ENCODE data around the gene WNT5B.

Gene WNT5B

DNA sequence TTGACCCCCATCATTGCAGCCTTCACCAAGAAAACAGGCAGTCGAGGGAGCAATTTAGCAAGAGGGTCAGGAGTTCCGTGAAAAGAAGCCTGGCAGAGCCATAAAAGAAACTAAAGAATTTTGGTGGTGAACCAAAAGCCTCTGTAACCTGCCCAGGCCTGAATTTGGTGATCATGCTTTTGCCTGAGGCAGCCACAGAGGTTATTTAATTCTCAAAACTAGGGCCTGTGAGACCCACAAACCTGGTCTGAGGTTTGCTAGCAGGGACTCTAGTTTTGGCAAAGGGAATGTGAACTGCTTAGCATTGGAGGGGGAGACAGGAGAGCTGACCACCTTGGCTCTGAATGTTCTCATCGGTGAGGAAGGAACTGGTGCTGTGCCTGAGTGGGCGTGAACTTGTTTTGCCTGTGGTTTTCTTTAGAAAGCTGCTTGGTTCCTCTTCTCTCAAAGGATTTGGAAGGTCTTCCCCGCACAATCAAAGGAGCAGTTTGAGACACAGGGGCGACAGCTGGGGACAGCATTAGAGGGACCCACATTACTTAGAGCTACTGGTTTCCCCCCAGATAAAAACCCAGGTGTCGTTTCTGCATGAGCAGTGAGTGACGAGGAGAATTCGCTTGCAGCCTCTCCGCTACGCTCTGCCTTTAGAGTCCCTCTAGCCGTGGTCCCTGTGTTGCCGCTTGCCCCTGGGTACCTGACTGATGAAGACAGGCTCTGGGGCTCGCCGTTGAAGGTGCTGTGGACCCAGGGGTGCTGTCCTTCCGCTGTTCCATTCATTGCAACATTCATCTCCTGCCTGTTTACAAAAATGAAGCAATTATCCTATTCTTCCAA, 12.6 kb upstream of the WNT5B start:
- TF ChIP-seq CTCF (conservative IDR thresholded peaks at IDR 0.05; ENCODE audit: low read depth, low read length): no peak
- DNase-seq (ENCODE audit: low read depth): no peak
- H3K4me3 ChIP-seq (ENCODE audit: low read depth, low read length): no peak overlapping the region

- no peak for DNase-seq (ENCODE audit: low read depth)
- no peak overlapping the region for H3K4me3 ChIP-seq (ENCODE audit: low read depth, low read length)
- no peak for TF ChIP-seq CTCF (conservative IDR thresholded peaks at IDR 0.05; ENCODE audit: low read depth, low read length)
Measured at GRCh38 chr12:1618489-1618888, 10.5 kb upstream of the WNT5B start.

DNA sequence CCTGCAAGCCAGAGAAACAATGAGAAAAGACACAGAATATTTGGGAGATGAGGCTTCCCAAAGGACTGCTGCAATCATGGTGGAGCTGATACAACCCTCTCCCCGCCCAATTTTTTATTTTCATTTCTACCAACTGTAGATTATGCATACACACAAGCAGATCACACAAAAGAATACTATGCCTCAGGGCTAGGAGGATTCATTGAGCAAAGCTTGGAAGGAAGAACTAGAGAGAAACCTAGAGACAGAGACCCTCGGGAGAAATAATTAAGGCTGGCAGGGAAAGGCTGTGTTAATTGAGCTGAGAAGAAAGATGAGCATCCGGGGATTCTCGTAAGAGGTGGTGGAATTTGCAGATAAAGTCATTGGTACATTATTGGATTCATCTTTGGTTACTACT, 9.9 kb upstream of the WNT5B start:
- TF ChIP-seq CTCF (conservative IDR thresholded peaks at IDR 0.05; ENCODE audit: low read depth, low read length): no peak
- DNase-seq (ENCODE audit: low read depth): no peak
- H3K4me3 ChIP-seq (ENCODE audit: low read depth, low read length): no peak overlapping the region

- H3K4me3 ChIP-seq (ENCODE audit: low read depth, low read length): no peak overlapping the region
- DNase-seq (ENCODE audit: low read depth): no peak
- TF ChIP-seq CTCF (conservative IDR thresholded peaks at IDR 0.05; ENCODE audit: low read depth, low read length): no peak
Measured at GRCh38 chr12:1619587-1619986, 9.4 kb upstream of the WNT5B start.

GRCh38 chr12:1620092-1620491, 8.9 kb upstream of the WNT5B start:
- no peak for DNase-seq (ENCODE audit: low read depth)
- TF ChIP-seq CTCF (conservative IDR thresholded peaks at IDR 0.05; ENCODE audit: low read depth, low read length): no peak
- no peak overlapping the region for H3K4me3 ChIP-seq (ENCODE audit: low read depth, low read length)

DNA sequence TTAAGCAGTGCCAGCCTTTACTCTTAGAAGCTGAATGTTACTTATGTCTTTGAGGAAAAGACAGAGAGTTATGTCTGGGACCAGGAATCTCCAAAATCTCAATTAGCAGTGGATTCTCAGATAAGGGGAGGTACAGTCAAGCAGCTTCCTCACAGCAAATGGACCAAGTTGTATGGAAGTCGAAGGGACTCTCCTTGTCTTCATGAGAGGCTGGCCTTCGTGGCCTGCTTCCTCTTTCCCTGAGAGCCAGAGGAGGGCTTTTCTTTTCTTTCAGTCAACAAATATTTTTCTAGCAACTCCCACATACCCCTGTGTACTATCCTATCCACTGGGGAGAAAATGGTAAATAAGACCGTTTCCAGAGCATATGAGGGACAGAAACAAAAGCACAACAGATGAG, 6.6 kb upstream of the WNT5B start:
- TF ChIP-seq CTCF (conservative IDR thresholded peaks at IDR 0.05; ENCODE audit: low read depth, low read length): no peak
- DNase-seq (ENCODE audit: low read depth): no peak
- no peak overlapping the region for H3K4me3 ChIP-seq (ENCODE audit: low read depth, low read length)

Data from choroid plexus epithelial cell (primary cell).